Vagina (tissue), 2 donors: ENCODE measurements around the gene PRKAG2. TPM values are rescaled to one million over a fixed set of nuclear protein-coding genes. Genes with fewer than 3 reads are reported as not detected.

Experiments used
- DNase-seq, 2 donors: peaks; one replicate each; pipeline ENCODE4 v3.0.0-alpha.2; 2017; ENCODE audit errors: extremely low spot score in 2 of 2
- H3K27ac ChIP-seq: fragments of 200-600 bp; sonication (generic); one replicate; pipeline ENCODE4 v1.5.1; 2019
- H3K27me3 ChIP-seq: fragments of 200-600 bp; sonication (generic); one replicate; pipeline ENCODE4 v1.5.1; 2019
- H3K36me3 ChIP-seq, 2 donors: fragments of 200-600 bp; sonication (generic); one replicate each; pipeline ENCODE4 v1.5.1; 2017 to 2019
- H3K4me1 ChIP-seq: fragments of 200-600 bp; sonication (generic); one replicate; pipeline ENCODE4 v1.5.1; 2019
- H3K4me3 ChIP-seq, 2 donors: fragments of 200-600 bp; sonication (generic); 1 replicate in 1 of 2; 2 replicates in 1 of 2; pipeline ENCODE4 v1.5.1; 2016 to 2019
- H3K9me3 ChIP-seq: fragments of 200-600 bp; sonication (generic); one replicate; pipeline ENCODE4 v1.5.1; 2019
- CTCF ChIP-seq, 3 experiments: fragments of 450-650 bp in 2 of 3; fragments of 200-600 bp in 1 of 3; sonication (generic) in 1 of 3; IDR thresholded peaks; one replicate each; pipeline ENCODE4 v1.5.1; 2017 to 2019; ENCODE audit warnings: antibody characterized with exemption in 3 of 3, mild to moderate bottlenecking in 2 of 3, moderate library complexity in 2 of 3
- POLR2A ChIP-seq, 2 donors: fragments of 450-650 bp; IDR thresholded peaks; one replicate each; pipeline ENCODE4 v1.6.1; 2017; ENCODE audit warnings: antibody characterized with exemption in 2 of 2, mild to moderate bottlenecking in 2 of 2, moderate library complexity in 2 of 2
- POLR2AphosphoS5 ChIP-seq, 2 donors: sonication (generic); formaldehyde crosslinking; IDR thresholded peaks; one replicate each; pipeline ENCODE4 v1.9.0; 2017; ENCODE audit warnings: antibody characterized with exemption in 2 of 2, mild to moderate bottlenecking in 2 of 2, low read depth in 1 of 2; ENCODE audit not compliant: insufficient read depth in 1 of 2
- intact Hi-C: fragments of 100-400 bp; cut with DNase I; formaldehyde crosslinking; loops from one replicate; pipeline ENCODE4 v1.15.1; 2023
- total RNA-seq: library from RNA; depleted of rRNA; stranded (reverse); fragments of >200 nt; gene quantifications from one replicate; pipeline ENCODE4 v1.2.3, GENCODE V29; 2016

The PRKAG2 gene
- total RNA-seq, 1 donor from 2014 or later = 25.0 TPM

GRCh38 chr7:151658778-151659177, 218.1 kb downstream of the PRKAG2 start:
- TF ChIP-seq CTCF (IDR thresholded peaks at IDR 0.05) = no peak
- H3K9me3 ChIP-seq = no peaks in the 10 kb centered on the region
- intact Hi-C loops = no loop called here
- no peak overlapping the region for H3K27ac ChIP-seq
- H3K36me3 ChIP-seq = no peaks in the 10 kb centered on the region
- H3K4me3 ChIP-seq = no peak overlapping the region
- H3K4me1 ChIP-seq = no peaks in the 10 kb centered on the region
- no peak for DNase-seq
- H3K27me3 ChIP-seq = no peaks in the 10 kb centered on the region

- no peak for TF ChIP-seq CTCF (IDR thresholded peaks at IDR 0.05)
- no peak for TF ChIP-seq POLR2AphosphoS5 (IDR thresholded peaks at IDR 0.05; ENCODE audit: insufficient read depth in 1 of 2, low read depth in 1 of 2)
- no peak for TF ChIP-seq POLR2A (IDR thresholded peaks at IDR 0.05)
- DNase-seq = no peak
Observed at GRCh38 chr7:151657173-151657572, 219.7 kb downstream of the PRKAG2 start.

GRCh38 chr7:151655555-151655954, 221.4 kb downstream of the PRKAG2 start:
- H3K27me3 ChIP-seq = no peaks in the 10 kb centered on the region
- intact Hi-C loops = no loop called here
- H3K4me3 ChIP-seq = no peak overlapping the region
- DNase-seq = no peak
- no peaks in the 10 kb centered on the region for H3K9me3 ChIP-seq
- no peaks in the 10 kb centered on the region for H3K36me3 ChIP-seq
- TF ChIP-seq POLR2AphosphoS5 (IDR thresholded peaks at IDR 0.05; ENCODE audit: insufficient read depth in 1 of 2, low read depth in 1 of 2) = no peak
- TF ChIP-seq POLR2A (IDR thresholded peaks at IDR 0.05) = no peak
- TF ChIP-seq CTCF (IDR thresholded peaks at IDR 0.05) = no peak
- peaks cover 10% of the 10 kb centered on the region for H3K4me1 ChIP-seq
- no peak overlapping the region for H3K27ac ChIP-seq

More at GRCh38 chr7:151657173-151657572, 219.7 kb downstream of the PRKAG2 start:
- Histone ChIP-seq H3K9me3 (no peaks in the 10 kb centered on the region), H3K4me3 (no peak overlapping the region), H3K27me3 (no peaks in the 10 kb centered on the region), H3K4me1 (no peaks in the 10 kb centered on the region), H3K27ac (no peak overlapping the region), H3K36me3 (no peaks in the 10 kb centered on the region)
- intact Hi-C loops = no loop called here

GRCh38 chr7:151652111-151652510, 224.8 kb downstream of the PRKAG2 start:
- no peaks in the 10 kb centered on the region for H3K36me3 ChIP-seq
- H3K4me3 ChIP-seq = no peak overlapping the region
- H3K27me3 ChIP-seq = no peaks in the 10 kb centered on the region
- intact Hi-C loops = no loop called here
- TF ChIP-seq POLR2AphosphoS5 (IDR thresholded peaks at IDR 0.05; ENCODE audit: insufficient read depth in 1 of 2, low read depth in 1 of 2) = no peak
- TF ChIP-seq POLR2A (IDR thresholded peaks at IDR 0.05) = no peak
- TF ChIP-seq CTCF (IDR thresholded peaks at IDR 0.05) = no peak
- peak overlapping the region; percentile 85 for H3K27ac ChIP-seq
- H3K9me3 ChIP-seq = no peaks in the 10 kb centered on the region
- peaks cover 17% of the 10 kb centered on the region for H3K4me1 ChIP-seq
- no peak for DNase-seq

GRCh38 chr7:151650161-151650560, 226.8 kb downstream of the PRKAG2 start:
- Histone ChIP-seq H3K9me3 (no peaks in the 10 kb centered on the region), H3K27me3 (no peaks in the 10 kb centered on the region), H3K27ac (peak overlapping the region; percentile 48), H3K4me3 (no peak overlapping the region), H3K4me1 (peaks cover 17% of the 10 kb centered on the region), H3K36me3 (no peaks in the 10 kb centered on the region)
- intact Hi-C loops = no loop called here
- DNase-seq = no peak
- TF ChIP-seq CTCF (IDR thresholded peaks at IDR 0.05) = no peak
- no peak for TF ChIP-seq POLR2AphosphoS5 (IDR thresholded peaks at IDR 0.05; ENCODE audit: insufficient read depth in 1 of 2, low read depth in 1 of 2)
- no peak for TF ChIP-seq POLR2A (IDR thresholded peaks at IDR 0.05)
